GM23248 (cell line): ENCODE measurements around the gene SRP9.

Experiments used
- EZH2 ChIP-seq: fragments of 200-600 bp; sonication (generic); IDR thresholded peaks from 2 replicates; pipeline ENCODE4 v1.6.1; 2018; ENCODE audit warnings: antibody characterized with exemption, mild to moderate bottlenecking; ENCODE audit not compliant: insufficient read depth, poor library complexity, severe bottlenecking
- EZH2phosphoT487 ChIP-seq: fragments of 200-600 bp; sonication (generic); IDR thresholded peaks from 2 replicates; pipeline ENCODE4 v1.6.1; 2018; ENCODE audit warnings: antibody characterized with exemption, moderate library complexity, mild to moderate bottlenecking, low read depth; ENCODE audit not compliant: insufficient read depth

DNA sequence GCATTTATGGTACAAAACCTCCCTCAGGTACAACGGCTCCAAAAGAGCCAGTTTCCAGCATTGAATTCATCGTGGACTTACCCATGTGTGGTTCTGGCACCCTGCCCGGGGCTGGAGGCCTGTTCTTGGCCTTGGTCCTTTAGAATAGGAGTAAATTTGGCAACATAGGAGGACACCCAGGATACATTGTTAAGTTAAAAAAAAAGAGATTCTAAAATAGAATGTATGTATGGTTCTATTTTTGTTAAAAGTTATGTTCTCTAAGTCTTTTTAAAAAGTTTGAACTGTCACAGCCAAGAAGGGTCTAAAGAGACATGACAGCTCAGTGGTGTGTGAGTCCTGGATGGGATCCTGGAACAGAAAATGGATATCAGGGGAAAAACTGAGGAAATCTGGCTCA, 58.2 kb downstream of the SRP9 start:
- TF ChIP-seq EZH2 (no peak), EZH2phosphoT487 (no peak)
